Measurements from ENCODE around the gene OR2T29. TPM values are rescaled to one million over a fixed set of nuclear protein-coding genes. Genes with fewer than 3 reads are reported as not detected.

The OR2T29 gene
- total and polyA plus RNA-seq, 2 experiments from 2014 or later: not detected

- H3K27ac Mint-ChIP-seq: no peak within 1 kb of the TSS
- no peaks in the 10 kb centered on the region for H3F3A ChIP-seq (replicated peaks; ENCODE audit: low read depth)
- H3K4me2 ChIP-seq: no peak within 1 kb of the TSS
- no peaks in the 10 kb centered on the region for H3K4me1 Mint-ChIP-seq
- ATAC-seq (no peak), DNase-seq (ENCODE audit: low spot score) (no peak)
- no peaks in the 10 kb centered on the region for H3K79me2 ChIP-seq (replicated peaks; ENCODE audit: insufficient read depth)
- TF ChIP-seq CREB1 (CRISPR knock-in tag; IDR thresholded peaks at IDR 0.05; ENCODE audit: low read depth): no peak
- no peak for TF ChIP-seq ZNF331 (CRISPR knock-in tag; IDR thresholded peaks at IDR 0.05; ENCODE audit: low read depth)
- no peak for TF ChIP-seq EZH2phosphoT487 (IDR thresholded peaks at IDR 0.05; ENCODE audit: unreplicated experiment)
- TF ChIP-seq CTCF (conservative IDR thresholded peaks at IDR 0.05; ENCODE audit: low read depth in 2 of 2): no peak
- TF ChIP-seq REST (IDR thresholded peaks at IDR 0.05; ENCODE audit: unreplicated experiment): no peak
- TF ChIP-seq EZH2 (IDR thresholded peaks at IDR 0.05; ENCODE audit: low read depth, unreplicated experiment): no peak
- TF ChIP-seq ETS1 (IDR thresholded peaks at IDR 0.05): no peak
- no peak for TF ChIP-seq ZNF114 (CRISPR knock-in tag; IDR thresholded peaks at IDR 0.05)
- H3K27me3 ChIP-seq (ENCODE audit: insufficient read depth): no peaks in the 10 kb centered on the region
- no peak within 1 kb of the TSS for H3K4me3 ChIP-seq
- peaks cover 23% of the 10 kb centered on the region for H3K36me3 Mint-ChIP-seq (ENCODE audit: low read depth)
- no peak within 1 kb of the TSS for H3K4me3 Mint-ChIP-seq
- H4K20me1 ChIP-seq (replicated peaks; ENCODE audit: insufficient read depth): no peaks in the 10 kb centered on the region
- peaks cover 4% of the 10 kb centered on the region for H3K27me3 Mint-ChIP-seq (ENCODE audit: insufficient read depth, low read depth, poor library complexity)
- no peak within 1 kb of the TSS for H3K27ac ChIP-seq (ENCODE audit: low read depth)
- H3K9me2 ChIP-seq (ENCODE audit: insufficient read depth): no peaks in the 10 kb centered on the region
- no peaks in the 10 kb centered on the region for H3K4me1 ChIP-seq (ENCODE audit: insufficient read depth)
- H3K36me3 ChIP-seq (ENCODE audit: insufficient read depth): no peaks in the 10 kb centered on the region
- H2AFZ ChIP-seq: no peak within 1 kb of the TSS
- peaks cover 83% of the 10 kb centered on the region for H3K9me3 Mint-ChIP-seq
Observed at GRCh38 chr1:248597589-248597988, 35.0 kb upstream of the OR2T29 start, which contains the start of gene OR2T10. TSS of gene OR2T10 (minus strand) at chr1:248597700. CDS start at chr1:248593768, 3,932 bp downstream.

- Mint-ChIP-seq H3K4me1 (no peaks in the 10 kb centered on the region), H3K9me3 (peaks cover 81% of the 10 kb centered on the region), H3K4me3 (no peak overlapping the region), H3K36me3 (ENCODE audit: low read depth) (peaks cover 17% of the 10 kb centered on the region; the same call in 2 of the 3 replicates), H3K27ac (no peak overlapping the region), H3K27me3 (ENCODE audit: insufficient read depth, low read depth, poor library complexity) (peaks cover 4% of the 10 kb centered on the region)
- H3F3A ChIP-seq (replicated peaks; ENCODE audit: low read depth): no peaks in the 10 kb centered on the region
- ATAC-seq (no peak), DNase-seq (ENCODE audit: low spot score) (no peak)
- H3K36me3 ChIP-seq (ENCODE audit: insufficient read depth): no peaks in the 10 kb centered on the region
- no peak overlapping the region for H3K4me3 ChIP-seq
- H3K27me3 ChIP-seq (ENCODE audit: insufficient read depth): no peaks in the 10 kb centered on the region
- no peaks in the 10 kb centered on the region for H3K79me2 ChIP-seq (replicated peaks; ENCODE audit: insufficient read depth)
- H2AFZ ChIP-seq: no peak overlapping the region
- TF ChIP-seq NANOG (IDR thresholded peaks at IDR 0.05; ENCODE audit: borderline replicate concordance) (no peak), ETS1 (IDR thresholded peaks at IDR 0.05) (no peak), EZH2phosphoT487 (IDR thresholded peaks at IDR 0.05; ENCODE audit: unreplicated experiment) (no peak), STAT1 (IDR thresholded peaks at IDR 0.05; ENCODE audit: unreplicated experiment) (no peak), ZNF114 (CRISPR knock-in tag; IDR thresholded peaks at IDR 0.05) (no peak), REST (IDR thresholded peaks at IDR 0.05; ENCODE audit: unreplicated experiment) (no peak)
- no peaks in the 10 kb centered on the region for H3K4me1 ChIP-seq (ENCODE audit: insufficient read depth)
- no peak overlapping the region for H3K27ac ChIP-seq (ENCODE audit: low read depth)
- H3K9me2 ChIP-seq (ENCODE audit: insufficient read depth): no peaks in the 10 kb centered on the region
- H4K20me1 ChIP-seq (replicated peaks; ENCODE audit: insufficient read depth): no peaks in the 10 kb centered on the region
- no peak overlapping the region for H3K4me2 ChIP-seq
Observed at GRCh38 chr1:248596615-248597014, 34.0 kb upstream of the OR2T29 start.

Measured in GM23338 (cell line).